ENCODE data around the gene B3GNT8.

The B3GNT8 gene

DNA sequence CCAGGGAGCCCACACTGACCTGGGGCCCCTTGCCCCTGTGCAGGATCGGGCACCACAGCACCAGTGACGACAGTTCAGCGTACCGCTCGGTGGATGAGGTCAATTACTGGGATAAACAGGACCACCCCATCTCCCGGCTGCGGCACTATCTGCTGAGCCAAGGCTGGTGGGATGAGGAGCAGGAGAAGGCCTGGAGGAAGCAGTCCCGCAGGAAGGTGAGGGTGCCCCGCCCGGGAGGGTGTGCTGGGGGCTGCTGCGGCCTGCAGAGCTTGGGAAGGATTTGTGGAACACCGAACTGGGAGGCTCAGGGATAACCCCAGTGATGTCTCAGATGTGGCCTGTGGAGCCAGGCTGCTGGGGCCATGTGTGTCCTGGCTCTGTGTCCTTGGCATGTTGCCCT is 4.2 kb downstream of the B3GNT8 start:
- FAIRE-seq: no peak
- no peak for DNase-seq (ENCODE audit: insufficient read length)
- no peak for TF ChIP-seq POLR2A (IDR thresholded peaks at IDR 0.05; ENCODE audit: low read depth, low read length)
- TF ChIP-seq POLR2AphosphoS5 (IDR thresholded peaks at IDR 0.05; ENCODE audit: low read depth, low read length): no peak
- no peak for TF ChIP-seq TAF1 (IDR thresholded peaks at IDR 0.05; ENCODE audit: borderline replicate concordance, low read depth, low read length)

DNA sequence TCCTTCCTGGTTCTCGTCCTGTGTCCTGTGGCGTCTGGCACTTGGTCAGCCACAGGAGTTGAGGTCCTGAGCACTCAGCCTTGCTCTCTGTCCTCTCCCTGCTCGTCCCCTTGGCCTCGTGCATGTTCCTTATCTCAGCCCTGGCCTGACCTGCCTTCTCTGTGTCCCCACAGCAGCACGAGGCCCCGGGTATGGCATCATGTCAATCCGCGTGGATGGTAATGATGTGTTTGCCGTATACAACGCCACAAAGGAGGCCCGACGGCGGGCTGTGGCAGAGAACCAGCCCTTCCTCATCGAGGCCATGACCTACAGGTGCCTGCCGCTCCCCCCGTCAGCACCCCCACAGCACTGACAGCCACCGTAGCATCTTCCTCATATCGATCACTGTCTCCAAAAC is 4.7 kb downstream of the B3GNT8 start:
- DNase-seq (ENCODE audit: insufficient read length) (no peak), FAIRE-seq (no peak)
- no peak for TF ChIP-seq TAF1 (IDR thresholded peaks at IDR 0.05; ENCODE audit: borderline replicate concordance, low read depth, low read length)

DNA sequence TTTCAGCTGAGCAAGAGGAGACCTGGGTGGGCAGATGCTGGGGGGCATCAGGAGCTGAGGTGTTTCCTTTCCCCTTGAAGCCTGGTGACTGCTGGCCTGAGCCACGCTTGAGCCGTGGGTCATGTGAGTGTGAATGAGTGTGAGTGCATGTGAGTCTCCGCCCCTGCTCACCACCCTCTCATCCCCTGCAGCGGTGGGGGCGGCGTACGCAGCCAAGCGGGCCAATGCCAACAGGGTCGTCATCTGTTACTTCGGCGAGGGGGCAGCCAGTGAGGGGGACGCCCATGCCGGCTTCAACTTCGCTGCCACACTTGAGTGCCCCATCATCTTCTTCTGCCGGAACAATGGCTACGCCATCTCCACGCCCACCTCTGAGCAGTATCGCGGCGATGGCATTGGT is 5.2 kb downstream of the B3GNT8 start:
- FAIRE-seq: no peak
- no peak for TF ChIP-seq POLR2AphosphoS5 (IDR thresholded peaks at IDR 0.05; ENCODE audit: low read depth, low read length)
- no peak for TF ChIP-seq TAF1 (IDR thresholded peaks at IDR 0.05; ENCODE audit: borderline replicate concordance, low read depth, low read length)
- TF ChIP-seq POLR2A (IDR thresholded peaks at IDR 0.05; ENCODE audit: low read depth, low read length): no peak

DNA sequence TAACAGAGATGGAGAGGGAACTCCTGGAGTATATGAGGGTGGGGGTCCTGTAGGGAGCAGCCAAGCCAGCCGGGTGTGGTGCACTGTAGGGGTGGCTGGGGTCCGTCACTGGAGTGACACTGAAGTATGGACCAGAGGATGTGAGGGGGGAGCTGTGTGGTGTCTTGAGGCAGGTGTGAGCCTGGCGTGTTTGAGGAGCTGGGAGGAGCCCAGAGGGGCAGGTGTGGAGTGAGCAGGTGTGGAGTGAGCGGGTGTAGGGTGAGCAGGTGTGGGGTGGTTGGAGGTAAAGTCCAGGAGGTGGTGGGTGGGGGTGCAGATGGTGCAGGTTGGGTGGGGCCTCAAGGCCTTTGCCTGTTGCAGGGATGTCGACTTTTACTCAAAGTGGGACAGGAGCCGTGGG is 5.9 kb downstream of the B3GNT8 start:
- FAIRE-seq: no peak
- no peak for TF ChIP-seq POLR2A (IDR thresholded peaks at IDR 0.05; ENCODE audit: low read depth, low read length)
- no peak for TF ChIP-seq POLR2AphosphoS5 (IDR thresholded peaks at IDR 0.05; ENCODE audit: low read depth, low read length)
- TF ChIP-seq TAF1 (IDR thresholded peaks at IDR 0.05; ENCODE audit: borderline replicate concordance, low read depth, low read length): no peak
- no peak for DNase-seq (ENCODE audit: insufficient read length)

More for the DNA sequence above, 5.2 kb downstream of the B3GNT8 start:
- DNase-seq (ENCODE audit: insufficient read length): no peak

DNA sequence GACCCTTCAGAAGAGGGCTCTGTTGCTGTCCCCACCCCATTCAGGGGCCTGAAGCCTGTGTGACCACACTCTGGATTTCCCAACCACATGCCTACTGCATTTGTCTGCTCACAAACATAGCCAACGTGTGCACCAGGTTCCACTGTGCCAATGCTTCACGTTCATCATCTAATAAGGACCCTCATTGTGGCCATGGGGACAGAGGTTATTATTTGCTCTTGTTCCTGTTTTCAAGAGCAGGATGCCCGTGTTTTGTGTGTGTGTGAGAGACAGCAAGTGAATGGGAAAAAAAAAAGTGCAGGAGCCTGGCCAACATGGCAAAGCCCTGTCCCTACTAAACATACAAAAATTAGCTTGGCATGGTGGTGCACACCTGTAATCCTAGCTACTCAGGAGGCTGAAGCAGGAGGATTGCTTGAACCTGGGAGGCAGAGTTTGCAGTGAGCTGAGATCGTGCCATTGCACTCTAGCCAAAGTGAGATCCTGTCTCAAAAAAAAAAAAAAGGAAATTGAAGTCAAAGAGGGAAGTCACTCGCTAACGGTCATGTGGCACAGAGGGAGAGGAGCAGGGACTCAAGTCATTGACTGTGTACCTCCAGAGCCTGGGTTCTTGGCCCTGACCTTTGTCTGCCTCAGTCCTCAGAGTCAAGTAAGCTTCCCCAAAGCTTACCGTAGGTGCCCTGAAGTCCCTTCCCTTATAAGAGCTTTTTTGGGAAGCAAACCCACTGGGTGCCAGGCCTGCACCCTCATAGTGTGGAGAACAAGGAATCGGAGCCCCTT is 6.9 kb downstream of the B3GNT8 start:
- no peak for TF ChIP-seq POLR2AphosphoS5 (IDR thresholded peaks at IDR 0.05; ENCODE audit: low read depth, low read length)
- no peak for TF ChIP-seq TAF1 (IDR thresholded peaks at IDR 0.05; ENCODE audit: borderline replicate concordance, low read depth, low read length)
- no peak for TF ChIP-seq POLR2A (IDR thresholded peaks at IDR 0.05; ENCODE audit: low read depth, low read length)
- FAIRE-seq (no peak), DNase-seq (ENCODE audit: insufficient read length) (no peak)

DNA sequence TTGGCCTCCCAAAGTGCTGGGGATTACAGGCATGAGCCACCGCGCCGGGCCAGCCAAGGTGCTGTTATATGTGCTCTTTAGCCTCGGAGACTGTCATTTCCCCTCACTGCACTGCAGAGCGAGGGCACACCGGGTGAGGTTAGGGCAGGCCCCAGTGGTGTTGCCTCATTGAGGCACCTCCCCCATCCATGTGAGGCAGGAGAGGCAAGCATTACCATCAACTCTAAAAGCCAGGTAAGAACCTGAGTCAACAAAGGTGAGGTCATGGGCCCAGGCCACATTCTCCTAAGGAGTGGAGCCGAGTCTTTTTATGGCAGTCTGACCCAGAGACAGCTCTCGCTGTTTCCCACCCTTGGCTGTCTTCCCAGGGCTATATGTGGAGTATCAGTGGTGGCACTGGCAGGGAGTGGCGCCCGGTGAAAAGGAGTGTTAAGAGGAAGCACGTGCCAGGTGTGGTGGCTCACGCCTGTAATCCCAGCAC is 10.9 kb downstream of the B3GNT8 start:
- TF ChIP-seq TAF1 (IDR thresholded peaks at IDR 0.05; ENCODE audit: borderline replicate concordance, low read depth, low read length): no peak
- TF ChIP-seq POLR2A (IDR thresholded peaks at IDR 0.05; ENCODE audit: low read depth, low read length): no peak
- TF ChIP-seq POLR2AphosphoS5 (IDR thresholded peaks at IDR 0.05; ENCODE audit: low read depth, low read length): no peak
- DNase-seq (ENCODE audit: insufficient read length): no peak
- no peak for FAIRE-seq

DNA sequence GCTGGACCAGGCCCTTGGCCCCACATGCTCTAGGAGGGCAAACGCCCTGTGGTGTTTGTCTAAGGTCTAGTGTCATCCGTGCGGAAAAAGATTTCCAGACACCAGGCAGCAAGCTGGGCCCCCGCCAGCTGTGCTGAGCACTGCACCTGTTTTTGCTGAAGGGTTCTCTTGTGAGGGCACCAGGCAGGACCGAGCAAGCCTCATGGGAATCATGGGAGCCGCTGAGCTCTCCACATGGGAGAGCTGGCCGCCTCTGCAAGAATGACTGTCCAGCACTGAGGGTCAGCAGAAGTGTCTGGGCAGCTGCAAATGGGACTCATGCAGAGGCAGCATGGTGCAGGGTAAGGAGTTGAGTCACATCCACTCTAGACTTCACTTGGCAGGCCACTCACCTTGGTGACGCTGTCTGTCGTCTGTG is 12.0 kb downstream of the B3GNT8 start:
- no peak for DNase-seq (ENCODE audit: insufficient read length)
- no peak for FAIRE-seq
- no peak for TF ChIP-seq TAF1 (IDR thresholded peaks at IDR 0.05; ENCODE audit: borderline replicate concordance, low read depth, low read length)
- no peak for TF ChIP-seq POLR2AphosphoS5 (IDR thresholded peaks at IDR 0.05; ENCODE audit: low read depth, low read length)
- no peak for TF ChIP-seq POLR2A (IDR thresholded peaks at IDR 0.05; ENCODE audit: low read depth, low read length)

DNA sequence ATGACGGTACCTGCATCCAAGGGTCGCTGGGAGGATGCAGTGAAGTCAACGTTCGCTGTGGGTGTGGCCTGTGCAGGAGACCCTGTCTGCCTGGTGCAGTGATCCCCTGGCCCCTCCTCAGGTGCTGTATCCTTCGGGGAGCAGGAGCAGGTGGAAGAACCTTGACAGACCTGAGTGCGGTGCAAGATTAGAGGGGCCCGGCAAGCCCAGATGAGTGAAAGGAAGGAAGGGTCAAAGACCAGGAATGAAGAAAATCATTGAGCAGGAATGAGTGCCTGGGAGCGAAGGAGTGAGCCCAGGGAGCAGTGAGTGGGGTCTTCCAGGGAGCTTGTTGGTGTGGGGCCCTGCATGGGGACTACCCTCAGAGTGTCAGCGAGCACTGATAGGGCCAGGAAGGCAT is 12.7 kb downstream of the B3GNT8 start:
- DNase-seq (ENCODE audit: insufficient read length): no peak
- no peak for FAIRE-seq
- TF ChIP-seq TAF1 (IDR thresholded peaks at IDR 0.05; ENCODE audit: borderline replicate concordance, low read depth, low read length): no peak
- no peak for TF ChIP-seq POLR2AphosphoS5 (IDR thresholded peaks at IDR 0.05; ENCODE audit: low read depth, low read length)
- no peak for TF ChIP-seq POLR2A (IDR thresholded peaks at IDR 0.05; ENCODE audit: low read depth, low read length)

DNA sequence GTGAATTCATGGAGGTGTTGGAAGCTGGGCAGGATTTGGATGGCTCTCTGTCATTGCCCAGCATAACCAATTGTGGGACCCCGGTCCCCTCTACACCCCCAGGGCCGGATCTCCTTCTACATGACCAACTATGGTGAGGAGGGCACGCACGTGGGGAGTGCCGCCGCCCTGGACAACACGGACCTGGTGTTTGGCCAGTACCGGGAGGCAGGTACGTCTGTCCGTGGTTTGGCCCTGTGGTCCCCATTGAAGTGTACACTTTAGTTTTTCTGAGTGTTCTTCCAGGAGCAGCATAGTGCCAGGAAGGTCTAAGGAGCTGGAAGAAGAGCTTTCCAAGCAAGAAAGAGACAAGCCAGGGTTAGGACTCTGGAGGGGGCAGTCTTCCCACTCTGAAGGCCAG is 13.2 kb downstream of the B3GNT8 start:
- no peak for FAIRE-seq
- DNase-seq (ENCODE audit: insufficient read length): no peak
- TF ChIP-seq POLR2AphosphoS5 (IDR thresholded peaks at IDR 0.05; ENCODE audit: low read depth, low read length) (no peak), POLR2A (IDR thresholded peaks at IDR 0.05; ENCODE audit: low read depth, low read length) (no peak), TAF1 (IDR thresholded peaks at IDR 0.05; ENCODE audit: borderline replicate concordance, low read depth, low read length) (no peak)

DNA sequence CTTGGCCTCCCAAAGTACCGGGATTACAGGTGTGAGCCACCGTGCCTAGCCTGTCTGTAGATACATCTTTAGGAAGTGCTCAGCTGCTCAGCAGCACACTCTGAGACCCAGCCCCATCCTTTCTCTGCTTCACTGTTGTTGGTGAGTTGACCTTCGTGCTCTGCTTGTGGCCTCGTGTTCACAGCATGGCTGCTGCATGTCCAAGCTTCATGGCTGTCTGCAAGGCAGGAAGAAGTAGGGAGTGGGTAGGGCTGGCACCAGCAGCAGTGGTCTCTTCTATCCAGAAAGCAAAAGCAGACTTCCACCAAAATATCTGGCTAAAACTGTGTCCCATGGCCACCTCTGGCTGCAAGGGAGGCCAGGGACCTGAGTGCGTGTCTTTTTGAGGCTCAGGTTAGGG is 14.2 kb downstream of the B3GNT8 start:
- TF ChIP-seq POLR2A (IDR thresholded peaks at IDR 0.05; ENCODE audit: low read depth, low read length) (no peak), TAF1 (IDR thresholded peaks at IDR 0.05; ENCODE audit: borderline replicate concordance, low read depth, low read length) (no peak), POLR2AphosphoS5 (IDR thresholded peaks at IDR 0.05; ENCODE audit: low read depth, low read length) (no peak)
- DNase-seq (ENCODE audit: insufficient read length): no peak
- no peak for FAIRE-seq

DNA sequence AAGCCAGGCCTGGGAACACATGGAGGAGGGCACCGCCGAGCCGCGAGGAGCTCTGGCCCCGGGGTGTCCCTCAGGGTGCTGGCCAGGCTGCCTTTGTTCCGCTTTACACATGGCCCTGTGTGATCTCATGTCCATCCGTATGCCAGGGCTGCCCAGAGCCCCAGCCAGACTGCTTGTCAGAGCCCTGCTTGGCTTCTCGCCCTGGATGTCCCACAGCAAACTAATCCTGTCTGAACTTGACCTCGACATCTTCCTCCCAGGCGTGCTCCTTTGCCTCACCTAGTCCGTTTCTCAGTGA is 15.3 kb downstream of the B3GNT8 start:
- FAIRE-seq: no peak
- no peak for TF ChIP-seq POLR2A (IDR thresholded peaks at IDR 0.05; ENCODE audit: low read depth, low read length)
- TF ChIP-seq TAF1 (IDR thresholded peaks at IDR 0.05; ENCODE audit: borderline replicate concordance, low read depth, low read length): no peak
- TF ChIP-seq POLR2AphosphoS5 (IDR thresholded peaks at IDR 0.05; ENCODE audit: low read depth, low read length): no peak
- no peak for DNase-seq (ENCODE audit: insufficient read length)

DNA sequence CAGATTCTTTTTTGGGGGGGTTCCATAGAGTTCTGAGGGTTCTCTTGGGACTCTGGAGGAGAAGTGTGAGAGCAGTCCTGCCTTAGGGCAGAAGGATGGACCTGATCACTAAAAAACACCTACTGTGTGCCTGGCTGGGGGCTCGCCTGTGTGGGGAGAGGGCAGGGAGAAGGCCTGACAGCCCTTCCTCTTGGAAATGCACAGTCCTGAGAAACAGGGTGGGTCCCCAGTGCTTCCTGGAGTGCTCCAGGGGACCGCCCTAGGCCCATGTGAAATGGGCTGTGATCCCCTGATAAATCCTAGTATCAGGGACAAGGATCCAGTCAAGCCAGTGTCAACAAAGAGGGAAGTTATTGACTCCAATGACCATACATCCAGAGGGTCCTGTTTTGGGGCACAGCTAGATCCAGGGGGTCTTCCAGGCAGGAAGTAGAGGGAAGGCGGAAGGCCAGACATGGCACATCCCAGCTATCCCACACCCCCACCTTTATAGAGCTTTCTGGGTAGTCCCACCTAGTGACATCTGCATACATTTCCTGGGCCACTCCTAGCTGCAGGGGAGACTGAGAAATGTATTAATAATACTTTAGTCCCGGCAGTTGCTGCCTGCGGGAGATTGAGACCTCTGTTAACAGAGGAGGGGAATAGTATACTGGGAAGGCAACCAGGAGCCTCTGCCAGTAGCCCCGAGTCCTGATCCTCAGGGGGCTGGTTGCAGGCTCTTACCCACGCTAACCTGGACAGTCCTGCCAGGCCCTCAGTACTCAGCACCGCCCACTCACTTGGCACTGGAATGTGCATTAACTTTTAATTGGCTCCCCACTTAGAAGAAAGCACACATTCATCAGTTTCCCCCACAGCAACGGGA is 15.8 kb downstream of the B3GNT8 start:
- no peak for TF ChIP-seq TAF1 (IDR thresholded peaks at IDR 0.05; ENCODE audit: borderline replicate concordance, low read depth, low read length)
- TF ChIP-seq POLR2A (IDR thresholded peaks at IDR 0.05; ENCODE audit: low read depth, low read length): no peak
- no peak for TF ChIP-seq POLR2AphosphoS5 (IDR thresholded peaks at IDR 0.05; ENCODE audit: low read depth, low read length)
- DNase-seq (ENCODE audit: insufficient read length): no peak
- no peak for FAIRE-seq

All from GM12892 (cell line).